GM12878 (cell line): ENCODE data around the gene RCC2. TPM values are rescaled to one million over a fixed set of nuclear protein-coding genes. Genes with fewer than 3 reads are reported as not detected.

Source experiments
- ATAC-seq: fragments of 200-7000 bp; cut with Tn5 transposase; 3 replicates; pipeline ENCODE4 v1.9.1; 2020; ENCODE audit warnings: mild to moderate bottlenecking, moderate library complexity
- BruUV-seq: library from RNA; stranded (reverse); fragments of 400-500 nt; replicated peaks from 2 replicates; lab custom pipeline; 2021; lab: Mats Ljungman, UMichigan
- CTCF ChIA-PET: fragments of 300-600 bp; sonication (Branson Sonifier 250); formaldehyde crosslinking; extraction: SDS; loops from one replicate; lab custom pipeline; 2021; ENCODE audit warnings: inconsistent platforms; lab: Yijun Ruan, JAX
- POLR2A ChIA-PET: fragments of 350-600 bp; formaldehyde crosslinking; extraction: SDS; loops from one replicate; lab custom pipeline; 2021; ENCODE audit warnings: inconsistent platforms; lab: Charles Lee
- RAD21 ChIA-PET: fragments of 300-600 bp; sonication (Branson Sonifier 250); formaldehyde crosslinking; loops from one replicate; lab custom pipeline; 2023; ENCODE audit warnings: antibody characterized with exemption; ENCODE audit not compliant: unreplicated experiment; lab: Charles Lee
- SMC1A ChIA-PET: fragments of 300-600 bp; sonication (Branson Sonifier 250); formaldehyde crosslinking; loops from one replicate; lab custom pipeline; 2023; ENCODE audit not compliant: unreplicated experiment, uncharacterized antibody; lab: Charles Lee
- DNase-seq: peaks from one replicate; pipeline ENCODE4 v3.0.0-alpha.2; 2011; ENCODE audit warnings: low read depth, low spot score
- FAIRE-seq: peaks from 3 replicates; lab custom pipeline; 2011; peaks lifted over from hg19 to GRCh38; lab: Jason Lieb, UNC
- H2AFZ ChIP-seq: 2 replicates; pipeline ENCODE4 v1.6.0; 2011; ENCODE audit warnings: low read depth, low read length, control low read depth; ENCODE audit not compliant: control insufficient read depth
- H3K27ac ChIP-seq: 2 replicates; pipeline ENCODE4 v1.5.1; 2011; ENCODE audit warnings: control low read depth; ENCODE audit not compliant: control insufficient read depth, insufficient read depth
- H3K27me3 ChIP-seq, 2 experiments: replicated peaks in 1 of 2; 2 replicates each; pipeline versions ENCODE4 v1.6.0 to v1.6.1; 2011; ENCODE audit warnings: low read length in 1 of 2; ENCODE audit not compliant: control insufficient read depth in 2 of 2, insufficient read depth in 2 of 2
- H3K36me3 ChIP-seq, 2 experiments: 2 replicates each; pipeline ENCODE4 v1.5.1; 2011; ENCODE audit warnings: low read length in 1 of 2; ENCODE audit not compliant: control insufficient read depth in 2 of 2, insufficient read depth in 2 of 2
- H3K4me1 ChIP-seq: 2 replicates; pipeline ENCODE4 v1.6.1; 2011; ENCODE audit warnings: mild to moderate bottlenecking, low read length, moderate library complexity, mixed read lengths; ENCODE audit not compliant: control insufficient read depth, insufficient read depth
- H3K4me2 ChIP-seq: 2 replicates; pipeline ENCODE4 v1.6.0; 2011; ENCODE audit warnings: control low read depth; ENCODE audit not compliant: control insufficient read depth, insufficient read depth
- H3K4me3 ChIP-seq: fragments of 200-600 bp; sonication (generic); 2 replicates; pipeline ENCODE4 v1.5.1; 2016
- H3K79me2 ChIP-seq: 2 replicates; pipeline ENCODE4 v1.6.0; 2011; ENCODE audit warnings: low read length; ENCODE audit not compliant: control insufficient read depth, insufficient read depth
- H3K9ac ChIP-seq: 2 replicates; pipeline ENCODE4 v1.8.0; 2011; ENCODE audit warnings: low read length, control low read depth, mixed read lengths; ENCODE audit not compliant: control insufficient read depth, insufficient read depth
- H3K9me3 ChIP-seq: replicated peaks from 3 replicates; pipeline ENCODE4 v1.5.1; 2011; ENCODE audit warnings: mild to moderate bottlenecking, low read length; ENCODE audit not compliant: control insufficient read depth, insufficient read depth
- H4K20me1 ChIP-seq: 2 replicates; pipeline ENCODE4 v1.6.0; 2011; ENCODE audit not compliant: control insufficient read depth, insufficient read depth
- E4F1 ChIP-seq: fragments of 450-650 bp; IDR thresholded peaks from 2 replicates; pipeline ENCODE4 v1.6.1; 2018; ENCODE audit warnings: borderline replicate concordance, mild to moderate bottlenecking; ENCODE audit not compliant: partially characterized antibody
- POLR2AphosphoS5 ChIP-seq: IDR thresholded peaks from 2 replicates; pipeline ENCODE4 v1.6.1; 2011; ENCODE audit warnings: mild to moderate bottlenecking, low read length, inconsistent platforms
- WGBS: methylation state at CpG from one replicate; pipeline ENCODE4 v1.1.6; 2016; ENCODE audit warnings: low lambda C conversion rate; ENCODE audit not compliant: insufficient replicate concordance, insufficient coverage; ENCODE audit errors: missing lambda C conversion rate; 5-methylcytosine and 5-hydroxymethylcytosine counted together
- in situ Hi-C: fragments of 300-500 bp; cut with MboI; formaldehyde crosslinking; loops from 9 replicates; pipeline ENCODE4 v1.14.3; 2018; ENCODE audit warnings: mixed read lengths
- intact Hi-C: fragments of 100-400 bp; cut with micrococcal nuclease; formaldehyde crosslinking; loops from one replicate; pipeline ENCODE4 v1.14.2; 2022; ENCODE audit not compliant: unreplicated experiment
- polyA plus RNA-seq, 11 experiments: library from polyadenylated mRNA; depleted of rRNA in 4 of 11; unstranded in 6 of 11; stranded (reverse) in 5 of 11; fragments of >200 nt; fragmentation: Nextera tagmentation in 4 of 11; fragmentation: Illumina TruSeq in 1 of 11; extraction: Ambion mirVana in 4 of 11; extraction: Trizol in 1 of 11; gene quantifications; 1 replicate in 1 of 11; 2 replicates in 10 of 11; pipeline versions ENCODE4 v1.2.1 to v1.2.3, GENCODE V29; 2011 to 2016; ENCODE audit warnings: inconsistent platforms in 2 of 11, missing spikeins in 2 of 11, low read depth in 1 of 11
- total RNA-seq, 4 experiments: library from RNA; depleted of rRNA in 3 of 4; stranded (reverse); fragments of >200 nt in 3 of 4; fragmentation: Illumina TruSeq in 1 of 4; extraction: Trizol in 1 of 4; gene quantifications; 2 replicates each; pipeline versions ENCODE4 v1.2.1 to v1.2.3, GENCODE V29; 2013 to 2021

The RCC2 gene
- total and polyA plus RNA-seq, 10 of the 15 experiments (the other 5 are each of a cell fraction or from before 2014, with no cell fraction given): 10.7 to 176 (median 85.5) TPM

GRCh38 chr1:17436380-17437174 is 2.9 kb downstream of the RCC2 start:
- Histone ChIP-seq H4K20me1 (peaks cover 5% of the 10 kb centered on the region; the same call in 1 of the 2 replicates), H3K36me3 (peaks cover 8 to 13% of the 10 kb centered on the region in 2 experiments; a peak in 3 of 4 replicates)
- no peak for FAIRE-seq
- intact Hi-C loops: no loop called here
- RAD21 ChIA-PET: no interaction called here
- no peak for TF ChIP-seq E4F1
- 0 out of 2 replicates have a peak, but pooled peaks have one; percentile 23 for TF ChIP-seq POLR2AphosphoS5
- TF ChIP-seq, all 136 proteins: peak for 1
- BruUV-seq: TSS peak; percentile 55
- H2AFZ ChIP-seq: no peak overlapping the region
- POLR2A ChIA-PET: no interaction called here
- H3K27me3 ChIP-seq: no peaks in the 10 kb centered on the region
- peak overlapping the region; percentile 63 for H3K4me3 ChIP-seq
- H3K9me3 ChIP-seq: no peaks in the 10 kb centered on the region
- peak overlapping the region; percentile 80 for H3K27ac ChIP-seq
- SMC1A ChIA-PET: no interaction called here
- CTCF ChIA-PET: interaction anchor here (0.5 to 1.5 kb wide), 4 partner anchors 16 to 391 kb away, joined by 3 to 4 read pairs (median 4); no protein-coding TSS in a partner anchor
- no peak for DNase-seq
- in situ Hi-C loops: no loop called here
- peaks cover 68% of the 10 kb centered on the region for H3K79me2 ChIP-seq
- H3K9ac ChIP-seq: peak overlapping the region; percentile 79
- peak overlapping the region; percentile 95 for H3K4me2 ChIP-seq
- WGBS: 53% methylated on average over 13 of the region's 13 CpGs
- no peak for ATAC-seq
- peaks cover 37% of the 10 kb centered on the region for H3K4me1 ChIP-seq
